HG03060 (cell line): ENCODE measurements around the gene CNOT1.
"Not testable (repeated sequence)": the region's sequence is repeated elsewhere in the genome, so short reads cannot be mapped to it uniquely, and the experiment has no call there.

ENCODE experiments used
- ATAC-seq: cut with Tn5 transposase; IDR thresholded peaks from one replicate; pipeline ENCODE4 v1.9.1; 2021; ENCODE audit warnings: low read depth, moderate number of reproducible peaks; ENCODE audit not compliant: unreplicated experiment

The CNOT1 gene

DNA sequence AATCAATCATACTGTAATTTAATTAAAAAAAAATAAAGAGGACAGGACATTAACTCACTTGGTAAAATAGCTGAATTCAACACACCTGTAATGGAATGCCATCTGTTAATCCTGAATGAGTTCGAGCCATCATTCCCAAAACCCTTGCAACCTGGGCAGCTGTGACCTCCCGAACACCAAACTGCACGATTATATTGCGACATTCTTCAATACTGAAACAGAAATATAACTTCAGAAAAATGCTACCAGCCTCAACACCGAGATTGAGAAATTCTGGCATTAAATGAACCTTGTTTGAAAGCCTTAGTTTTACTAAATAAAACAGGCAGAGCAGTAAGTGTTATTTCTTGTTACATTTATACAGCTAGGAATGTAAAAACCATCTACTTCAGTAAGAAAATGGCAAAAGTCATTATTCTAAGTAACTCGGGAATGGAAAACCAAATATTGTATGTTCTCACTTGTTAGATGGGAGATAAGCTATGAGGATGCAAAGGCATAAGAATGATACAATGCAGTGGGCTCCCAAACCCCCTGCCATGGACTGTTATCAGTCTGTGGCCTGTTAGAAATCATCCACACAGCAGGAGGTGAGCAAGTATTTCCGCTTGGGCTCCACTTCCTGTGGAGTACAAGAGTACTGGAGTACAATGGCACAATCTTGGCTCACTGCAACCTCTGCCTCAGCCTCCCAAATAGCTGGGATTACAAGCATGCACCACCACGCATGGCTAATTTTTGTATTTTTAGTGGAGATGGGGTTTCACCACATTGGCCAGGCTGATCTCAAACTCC lies 46.5 kb downstream of the CNOT1 start:
- ATAC-seq = no peak

DNA sequence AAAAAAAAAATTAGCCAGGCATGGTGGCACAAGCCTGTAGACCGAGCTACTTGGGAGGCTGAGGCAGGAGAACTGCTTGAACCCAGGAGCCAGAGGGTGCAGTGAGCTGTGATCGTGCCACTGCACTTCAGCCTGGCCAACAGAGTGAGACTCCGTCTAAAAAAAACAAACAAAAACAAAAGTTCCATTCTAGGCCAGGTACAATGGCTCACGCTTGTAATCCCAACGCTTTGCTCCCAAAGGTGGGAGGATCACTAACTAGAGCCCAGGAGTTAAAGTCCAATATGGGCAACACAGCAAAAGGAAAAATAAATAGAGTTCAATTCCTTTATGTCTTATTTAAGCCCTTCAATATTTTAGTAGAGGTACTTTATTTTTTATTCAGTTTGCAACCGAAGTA lies 47.5 kb downstream of the CNOT1 start:
- no peak for ATAC-seq

DNA sequence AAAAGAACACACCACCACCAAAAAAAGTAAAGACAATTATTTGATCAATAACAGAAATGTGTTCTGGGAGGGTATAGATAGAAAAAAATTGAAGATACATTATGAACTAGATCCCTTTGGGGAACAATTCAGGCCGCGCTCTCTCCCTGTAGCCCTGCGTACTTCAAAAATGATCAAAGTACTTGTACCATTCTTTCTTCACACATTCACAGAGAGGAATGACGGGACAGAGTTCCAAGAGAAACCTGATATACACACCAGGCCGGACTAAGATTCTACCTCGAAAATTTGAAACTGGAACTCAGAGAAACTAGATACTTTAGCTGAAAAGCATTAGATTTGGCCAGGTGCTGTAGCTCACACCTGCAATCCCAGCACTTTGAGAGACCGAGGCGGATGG lies 50.0 kb downstream of the CNOT1 start:
- ATAC-seq = no peak

DNA sequence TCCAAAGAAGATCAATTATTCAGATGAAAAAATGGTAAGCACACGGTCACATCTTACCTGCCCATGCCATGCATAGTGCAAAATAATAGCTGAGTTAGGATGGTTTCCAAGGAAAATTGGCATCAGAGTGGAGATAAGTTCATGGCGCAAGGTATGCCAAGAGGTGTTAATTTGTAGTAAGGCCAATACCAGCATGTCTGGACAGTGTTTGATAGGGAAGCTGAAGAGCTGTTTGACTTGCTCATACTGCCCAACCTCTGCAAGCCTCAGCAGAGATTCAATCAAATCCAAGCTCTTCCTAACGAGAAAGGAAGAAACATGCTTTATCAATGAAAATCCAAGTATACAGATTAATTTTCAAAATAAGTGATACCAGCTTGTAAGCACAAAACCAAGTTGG lies 51.0 kb downstream of the CNOT1 start:
- no peak for ATAC-seq

DNA sequence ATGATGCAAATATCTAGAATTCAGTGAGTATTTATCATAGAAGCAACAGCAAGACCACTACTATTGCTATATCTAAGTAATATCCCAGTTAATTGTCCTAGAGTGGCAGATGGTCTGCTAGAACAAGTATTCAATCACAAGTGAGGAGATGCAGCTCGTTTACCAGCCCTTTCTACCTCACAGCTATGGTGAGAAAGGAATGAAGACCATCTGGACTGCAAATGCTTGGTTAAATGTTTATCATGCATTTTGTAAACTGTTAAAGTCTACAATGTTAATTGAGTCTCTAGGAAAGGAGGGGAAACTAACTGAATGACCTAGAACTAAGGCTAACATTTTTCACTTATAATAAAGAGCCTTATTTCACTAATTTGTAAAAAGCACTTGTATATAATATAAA lies 52.5 kb downstream of the CNOT1 start:
- no peak for ATAC-seq

DNA sequence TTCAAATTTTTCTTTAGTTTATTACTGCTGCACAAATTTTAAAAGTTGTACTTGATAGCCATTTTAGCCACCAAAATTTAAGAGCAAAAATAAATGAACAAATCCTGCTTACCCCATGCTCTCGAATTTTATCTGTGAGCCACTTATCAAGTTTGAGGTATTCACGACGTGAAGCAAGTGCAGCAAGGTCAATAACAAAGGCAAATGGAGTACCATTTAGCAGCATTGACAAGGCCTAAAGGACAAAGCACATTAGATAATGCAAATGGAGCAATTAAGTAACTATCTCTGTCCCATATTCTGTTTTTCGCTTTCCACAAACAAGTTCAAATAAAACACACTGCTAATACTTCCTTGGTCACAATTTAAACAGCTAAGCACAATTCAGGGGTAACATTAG lies 54.7 kb downstream of the CNOT1 start:
- ATAC-seq = no peak

DNA sequence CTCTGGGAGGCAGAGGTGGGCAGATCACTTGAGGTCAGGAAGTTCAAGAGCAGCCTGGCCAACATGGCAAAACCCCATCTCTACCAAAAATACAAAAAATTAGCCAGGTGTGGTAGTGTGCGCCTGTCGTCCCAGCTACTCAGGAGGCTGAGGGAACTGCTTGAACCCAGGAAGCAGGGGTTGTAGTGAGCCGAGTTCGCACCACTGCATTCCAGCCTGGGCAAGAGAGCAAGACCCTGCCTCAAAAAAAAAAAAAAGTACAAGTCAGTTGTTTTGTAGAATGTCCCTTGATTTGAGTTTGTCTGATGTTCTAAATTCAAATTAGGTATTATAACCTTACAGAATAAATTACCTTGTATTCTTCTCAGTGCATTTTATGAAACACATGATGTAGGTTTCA lies 63.9 kb downstream of the CNOT1 start:
- ATAC-seq = not testable (repeated sequence)

DNA sequence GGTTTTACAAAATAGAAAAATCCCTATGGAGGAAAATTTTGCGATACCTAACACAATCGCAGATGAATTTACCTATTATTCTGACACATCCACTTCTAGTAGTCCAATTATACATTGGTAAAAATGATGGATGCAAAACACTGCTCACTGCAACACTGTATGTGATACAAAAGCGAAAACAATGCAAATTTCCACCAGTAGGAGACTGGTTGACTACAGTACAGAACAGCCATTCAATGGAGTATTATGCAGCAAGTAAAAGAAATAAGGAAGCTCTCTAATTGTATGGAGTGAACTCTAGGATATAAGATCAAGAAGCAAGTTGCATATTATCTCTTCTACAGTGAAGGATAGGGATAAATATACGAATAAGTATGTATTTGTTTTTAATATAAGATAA lies 65.9 kb downstream of the CNOT1 start:
- no peak for ATAC-seq

DNA sequence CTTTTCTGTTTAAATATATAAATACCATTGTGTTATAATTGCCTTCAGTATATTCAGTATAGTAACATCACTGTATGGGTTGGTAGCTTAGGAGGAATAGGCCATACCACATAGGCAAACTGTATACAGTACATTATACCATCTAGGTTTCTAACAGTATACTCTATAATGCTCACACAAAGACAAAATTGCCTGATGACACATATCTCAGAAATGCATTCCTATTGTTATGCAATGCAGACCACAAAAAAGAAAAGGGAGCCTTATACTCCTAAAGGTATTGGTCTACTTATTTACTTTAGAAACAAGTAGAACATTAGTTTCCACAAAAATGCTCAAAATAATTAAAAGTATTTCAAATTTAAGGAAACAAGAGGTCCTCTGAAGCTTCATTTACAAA lies 66.4 kb downstream of the CNOT1 start:
- no peak for ATAC-seq

DNA sequence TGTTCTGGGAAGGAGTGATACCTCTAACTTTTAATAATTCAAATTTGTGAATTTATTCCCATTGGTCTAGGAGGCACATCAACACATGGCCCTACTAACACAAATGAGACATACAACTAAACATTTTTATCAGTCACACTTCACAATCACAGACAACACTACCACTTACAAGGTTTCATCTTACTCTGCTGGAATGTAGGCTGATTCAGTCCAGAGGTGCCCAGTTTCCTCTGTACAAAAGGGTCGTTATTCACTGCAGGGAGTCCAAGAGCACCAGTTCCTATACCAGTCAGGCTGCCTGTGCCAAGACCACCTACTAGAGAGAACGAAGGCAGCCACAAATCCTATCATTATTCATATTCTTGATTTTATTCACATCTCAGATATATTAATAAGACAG lies 72.9 kb downstream of the CNOT1 start:
- no peak for ATAC-seq

DNA sequence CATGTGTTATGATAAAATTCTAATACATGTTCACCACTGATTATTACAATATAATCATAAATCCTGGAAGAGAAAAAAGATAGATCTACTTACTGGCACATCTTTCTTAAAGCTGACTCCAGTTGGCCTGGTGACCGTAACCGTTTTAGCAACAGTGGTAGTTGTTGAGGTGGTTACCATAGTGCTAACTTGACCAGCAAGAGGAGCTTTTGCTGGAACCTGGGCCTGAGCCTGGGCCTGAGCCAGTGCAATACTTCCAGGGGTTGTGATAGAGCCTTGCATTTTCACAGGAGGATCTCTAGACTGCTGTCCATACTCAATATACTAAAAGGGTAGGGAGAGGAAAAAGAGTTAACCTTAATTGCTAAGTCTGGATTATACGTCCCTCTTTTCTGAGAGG lies 78.1 kb downstream of the CNOT1 start:
- ATAC-seq = no peak

DNA sequence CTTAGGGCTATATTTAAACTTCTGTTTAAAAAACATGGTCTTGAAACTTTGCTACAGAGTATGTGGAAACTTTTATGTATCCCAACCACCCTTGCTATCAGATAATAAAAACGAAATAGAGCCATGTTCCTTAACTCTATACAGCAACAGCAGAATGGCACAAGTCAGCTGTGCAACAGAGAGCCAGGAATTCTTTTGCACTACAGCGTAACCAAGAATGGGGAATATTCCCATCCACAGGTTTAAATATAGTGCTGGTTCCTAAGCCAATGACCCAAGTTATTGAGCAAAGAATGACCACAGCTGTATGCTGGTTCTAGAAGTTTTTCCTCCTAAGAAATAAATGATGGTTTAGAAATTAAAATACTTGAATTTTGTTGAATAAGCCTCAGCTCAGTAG lies 81.2 kb downstream of the CNOT1 start:
- no peak for ATAC-seq

DNA sequence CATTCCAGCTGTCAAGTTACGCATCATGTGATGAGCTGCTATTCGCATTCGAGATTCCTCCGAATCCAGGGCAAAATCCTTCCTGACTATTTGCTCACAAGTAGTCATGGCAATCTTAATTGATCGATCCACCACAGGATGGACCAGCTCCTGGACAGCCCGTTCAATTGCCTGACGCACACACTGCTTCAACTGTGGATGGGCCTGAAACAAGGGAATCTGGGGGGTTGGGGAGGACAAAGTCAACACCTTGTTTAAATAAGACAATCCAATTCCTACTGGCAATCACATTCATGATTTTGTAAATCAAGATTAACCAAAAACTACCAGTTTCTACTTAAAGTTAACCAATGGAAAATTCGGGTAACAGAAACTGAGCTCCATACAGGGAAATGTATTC lies 85.9 kb downstream of the CNOT1 start:
- ATAC-seq = no peak

DNA sequence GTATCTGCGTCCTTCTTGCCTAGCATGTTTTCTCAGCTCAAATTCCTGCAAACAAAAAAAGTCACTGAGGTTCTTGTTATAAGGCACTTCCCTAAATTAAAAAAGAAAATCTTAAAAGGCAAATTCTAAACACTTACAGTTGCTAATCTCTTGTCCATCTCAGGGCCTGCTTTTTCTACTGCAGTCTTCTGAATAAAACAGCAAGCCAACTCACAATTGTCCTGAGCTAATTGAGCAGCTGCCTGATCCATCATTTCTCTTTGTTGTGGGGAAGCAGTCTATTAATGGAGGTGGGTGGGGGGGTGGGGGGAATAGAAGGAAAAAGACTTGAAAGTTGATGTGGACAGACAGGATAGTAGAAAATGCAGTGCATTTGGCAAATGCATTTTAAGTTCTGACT lies 87.3 kb downstream of the CNOT1 start:
- ATAC-seq = no peak

DNA sequence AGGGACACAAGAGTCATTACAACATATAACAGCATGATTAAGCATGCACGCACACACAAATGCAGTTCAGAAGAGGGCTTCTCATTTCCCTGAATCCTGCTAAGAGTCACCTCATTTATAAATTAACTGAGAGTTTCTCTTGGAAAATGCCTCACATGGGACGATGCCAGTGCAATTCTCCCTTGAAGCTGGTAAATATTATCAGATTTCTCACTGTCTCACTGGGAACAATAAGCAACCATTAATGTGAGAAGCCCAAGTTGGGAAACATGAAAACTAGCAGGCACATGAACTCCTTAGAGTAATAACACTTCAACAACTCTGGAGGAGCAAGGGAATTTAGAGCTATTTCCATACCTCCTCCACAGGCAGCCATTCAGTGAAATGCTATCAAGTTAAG lies 87.9 kb downstream of the CNOT1 start:
- ATAC-seq = no peak

DNA sequence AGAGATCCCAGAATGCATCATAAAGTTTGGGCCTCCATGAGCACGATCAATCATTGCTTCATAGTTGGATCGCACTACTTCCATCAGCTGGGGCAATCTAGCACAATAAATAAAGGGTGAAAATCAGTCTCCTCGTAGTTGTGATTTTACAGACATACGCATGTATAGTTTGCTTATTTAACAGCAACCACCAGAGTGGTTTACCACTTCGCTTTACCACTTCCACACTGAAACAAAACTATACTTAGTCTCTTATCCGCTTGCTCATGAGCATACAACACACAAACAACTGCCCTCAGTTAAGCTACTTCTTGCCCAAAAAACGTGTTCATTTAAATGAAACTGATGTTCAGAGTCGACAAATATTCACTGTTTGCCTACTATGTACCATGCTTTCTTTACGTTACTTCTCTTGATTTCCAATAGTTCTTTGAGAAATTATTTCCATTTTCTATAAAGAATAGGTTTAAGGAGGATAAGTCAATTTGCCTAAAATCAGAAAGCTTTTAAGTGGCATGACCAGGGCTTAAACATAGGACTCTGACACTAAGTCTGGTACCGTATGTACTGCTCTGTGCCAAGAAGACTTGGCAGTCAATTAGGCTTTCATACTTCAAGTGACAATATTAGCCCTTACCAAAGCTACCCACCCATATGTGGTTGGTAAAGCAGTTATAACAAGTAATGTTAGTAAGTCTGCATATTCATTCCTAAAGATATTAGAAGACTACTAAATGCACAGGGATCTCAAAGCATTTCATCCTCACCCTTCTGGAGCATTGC lies 92.3 kb downstream of the CNOT1 start:
- ATAC-seq = no peak

DNA sequence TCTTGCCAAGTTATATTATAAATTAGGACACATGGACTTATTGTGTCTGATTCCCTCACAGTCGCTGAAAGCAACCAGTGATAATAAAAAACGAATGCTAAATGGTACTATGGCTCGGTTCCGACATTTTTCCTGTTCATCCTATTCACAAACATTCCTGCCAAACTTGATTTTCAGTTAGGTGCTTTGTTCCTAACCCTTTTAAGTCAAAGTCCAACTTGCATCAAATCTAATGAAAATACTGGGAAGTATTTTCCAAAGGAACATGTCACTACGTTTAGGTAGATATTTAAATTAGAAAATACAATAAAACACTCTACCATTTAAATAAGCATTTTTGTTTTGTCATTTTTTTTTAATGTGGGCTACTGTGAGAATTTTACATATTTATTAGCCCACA lies 93.3 kb downstream of the CNOT1 start:
- no peak for ATAC-seq

DNA sequence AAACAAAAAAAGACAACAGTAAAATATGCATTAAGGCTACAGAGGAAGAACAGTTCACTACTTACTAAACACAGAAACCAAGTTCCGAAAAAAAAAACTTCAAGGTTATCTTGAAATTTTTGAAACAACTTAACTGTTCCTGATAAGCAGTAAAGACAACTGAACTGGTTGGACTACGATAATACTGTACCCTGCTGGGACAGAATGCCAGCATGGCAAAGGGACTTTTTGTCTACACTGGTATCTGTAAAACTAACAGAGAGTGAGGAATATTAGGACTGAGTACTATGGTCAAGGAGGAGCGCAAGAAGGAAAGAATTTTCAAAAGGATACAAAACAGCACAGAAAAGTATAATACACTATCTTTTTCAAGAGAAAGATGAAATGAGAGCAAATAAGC lies 94.5 kb downstream of the CNOT1 start:
- ATAC-seq = no peak

DNA sequence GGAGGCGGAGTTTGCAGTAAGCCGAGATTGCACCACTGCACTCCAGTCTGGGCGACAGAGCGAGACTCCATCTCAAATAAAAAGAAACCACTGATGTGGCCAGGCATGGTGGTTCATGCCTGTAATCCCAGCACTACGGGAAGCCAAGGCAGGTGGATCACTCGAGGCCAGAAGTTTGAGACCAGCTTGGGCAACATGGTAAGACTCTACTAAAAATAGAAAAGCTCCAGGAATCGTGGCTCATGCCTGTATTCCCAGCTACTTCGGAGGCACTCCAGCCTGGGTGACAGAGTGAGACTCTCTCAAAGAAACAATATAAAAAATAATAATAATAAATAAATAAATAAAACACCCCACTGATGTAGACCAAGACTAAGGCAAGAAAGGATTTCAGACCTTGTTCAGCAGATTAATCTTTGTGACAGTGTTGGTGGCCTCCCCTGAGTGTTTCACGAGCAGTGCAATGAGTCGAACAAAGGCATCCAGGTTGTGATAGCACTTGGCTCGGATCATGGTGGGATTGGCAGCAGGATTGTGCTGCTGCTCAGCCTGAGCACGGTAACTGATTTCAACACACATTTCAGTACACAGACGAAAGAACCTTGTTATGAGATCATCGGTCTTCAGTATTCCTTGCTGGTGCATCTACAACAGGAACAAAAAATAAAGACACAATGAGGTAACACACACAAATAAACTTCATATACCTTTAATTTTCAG lies 95.7 kb downstream of the CNOT1 start:
- no peak for ATAC-seq

DNA sequence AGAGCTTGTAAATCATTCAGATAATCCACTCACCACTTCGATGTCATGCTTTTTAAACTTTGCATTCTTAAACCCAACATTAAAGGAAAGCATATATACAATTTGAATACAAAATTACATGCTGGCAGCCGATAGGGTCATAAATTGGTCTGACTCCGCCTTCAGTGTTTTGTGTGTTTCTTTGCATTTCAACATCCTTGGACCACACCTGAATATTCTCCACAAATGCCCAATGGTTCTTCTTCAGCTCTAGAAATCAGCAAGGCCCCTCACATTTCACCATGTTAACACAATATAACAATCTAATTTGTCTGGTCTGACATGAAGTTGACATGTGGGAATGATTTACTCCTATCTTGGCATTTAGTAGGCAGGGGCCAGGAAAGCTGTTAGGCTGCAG lies 97.2 kb downstream of the CNOT1 start:
- ATAC-seq = no peak

DNA sequence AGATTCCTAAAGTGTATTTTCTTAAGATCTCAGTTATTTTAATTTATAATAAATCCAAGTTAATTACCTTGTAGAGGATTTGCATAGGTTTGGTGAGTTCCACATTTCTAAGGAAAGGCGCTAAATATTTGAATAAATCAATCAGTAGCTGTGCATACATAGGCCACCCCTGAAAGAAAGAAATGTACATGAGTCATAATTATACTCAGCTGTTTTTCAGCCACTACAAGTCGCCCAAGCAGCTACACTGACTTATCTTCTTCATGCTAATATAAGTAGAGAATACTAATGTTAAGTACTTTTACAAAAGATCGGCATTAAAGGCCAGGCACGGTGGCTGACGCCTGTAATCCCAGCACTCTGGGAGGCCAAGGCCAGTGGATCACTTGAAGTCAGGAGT lies 99.4 kb downstream of the CNOT1 start:
- no peak for ATAC-seq

DNA sequence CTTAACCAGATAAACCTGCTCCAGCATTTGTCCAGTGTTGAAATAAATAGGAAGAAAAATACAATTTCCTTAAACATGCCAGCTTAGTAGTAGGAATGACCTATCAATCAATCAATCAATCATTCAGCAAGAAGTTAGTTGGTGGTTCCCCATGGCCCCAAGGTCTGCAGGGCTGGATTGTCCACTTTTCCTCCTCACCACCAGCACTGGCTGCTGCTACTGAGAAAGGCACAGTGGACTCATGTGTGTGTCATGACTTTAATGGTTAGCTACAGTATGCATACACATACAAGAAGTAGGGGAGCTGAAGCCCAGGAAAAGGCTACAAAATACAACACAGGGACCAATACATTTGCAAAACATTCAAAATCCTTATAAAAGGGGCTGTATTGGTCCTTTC lies 109.9 kb downstream of the CNOT1 start:
- no peak for ATAC-seq
